ENCODE results near the gene NR3C2.

- TF ChIP-seq, protein P1, sequence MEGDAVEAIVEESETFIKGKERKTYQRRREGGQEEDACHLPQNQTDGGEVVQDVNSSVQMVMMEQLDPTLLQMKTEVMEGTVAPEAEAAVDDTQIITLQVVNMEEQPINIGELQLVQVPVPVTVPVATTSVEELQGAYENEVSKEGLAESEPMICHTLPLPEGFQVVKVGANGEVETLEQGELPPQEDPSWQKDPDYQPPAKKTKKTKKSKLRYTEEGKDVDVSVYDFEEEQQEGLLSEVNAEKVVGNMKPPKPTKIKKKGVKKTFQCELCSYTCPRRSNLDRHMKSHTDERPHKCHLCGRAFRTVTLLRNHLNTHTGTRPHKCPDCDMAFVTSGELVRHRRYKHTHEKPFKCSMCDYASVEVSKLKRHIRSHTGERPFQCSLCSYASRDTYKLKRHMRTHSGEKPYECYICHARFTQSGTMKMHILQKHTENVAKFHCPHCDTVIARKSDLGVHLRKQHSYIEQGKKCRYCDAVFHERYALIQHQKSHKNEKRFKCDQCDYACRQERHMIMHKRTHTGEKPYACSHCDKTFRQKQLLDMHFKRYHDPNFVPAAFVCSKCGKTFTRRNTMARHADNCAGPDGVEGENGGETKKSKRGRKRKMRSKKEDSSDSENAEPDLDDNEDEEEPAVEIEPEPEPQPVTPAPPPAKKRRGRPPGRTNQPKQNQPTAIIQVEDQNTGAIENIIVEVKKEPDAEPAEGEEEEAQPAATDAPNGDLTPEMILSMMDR (IDR thresholded peaks at IDR 0.05 in 2 of 3, conservative IDR thresholded peaks at IDR 0.05 in 1 of 3; ENCODE audit: control insufficient read depth in 2 of 3, extremely low read depth in 1 of 3, insufficient read depth in 1 of 3, low read depth in 3 of 3, low read length in 3 of 3), result no peak
- no peak for TF ChIP-seq CBX5 (IDR thresholded peaks at IDR 0.05; ENCODE audit: low read depth)
- no peak for TF ChIP-seq ZNF384 (IDR thresholded peaks at IDR 0.05; ENCODE audit: borderline replicate concordance, low read depth, low read length)
- TF ChIP-seq YY1 (IDR thresholded peaks at IDR 0.05; ENCODE audit: low read depth, low read length), result no peak
These were observed 27.7 kb upstream of the NR3C2 start for GRCh38 chr4:148469938-148470337.
